Hepatocyte (in vitro differentiated cells): ENCODE measurements around the gene PHLDB1. TPM values are rescaled to one million over a fixed set of nuclear protein-coding genes. Genes with fewer than 3 reads are reported as not detected.
A peak's percentile ranks its signal among the peaks of the same experiment; 100 is the strongest.
"Not testable (repeated sequence)": the region's sequence is repeated elsewhere in the genome, so short reads cannot be mapped to it uniquely, and the experiment has no call there.

Experiments used
- DNase-seq: peaks from one replicate; pipeline ENCODE4 v3.0.0-alpha.2; 2016; ENCODE audit warnings: low spot score
- H2AFZ ChIP-seq: fragments of 200-600 bp; sonication (generic); 2 replicates; pipeline ENCODE4 v1.6.0; 2016; ENCODE audit warnings: antibody characterized with exemption, mild to moderate bottlenecking
- H3K27ac ChIP-seq: fragments of 200-600 bp; sonication (generic); 2 replicates; pipeline ENCODE4 v1.5.1; 2016; ENCODE audit warnings: mild to moderate bottlenecking
- H3K27me3 ChIP-seq: fragments of 200-600 bp; sonication (generic); 2 replicates; pipeline ENCODE4 v1.6.1; 2016
- H3K36me3 ChIP-seq: fragments of 200-600 bp; sonication (generic); replicated peaks from 2 replicates; pipeline ENCODE4 v1.5.1; 2016; ENCODE audit warnings: low read depth; ENCODE audit not compliant: insufficient read depth
- H3K4me1 ChIP-seq: fragments of 200-600 bp; sonication (generic); 2 replicates; pipeline ENCODE4 v1.5.1; 2016; ENCODE audit warnings: mild to moderate bottlenecking, moderate library complexity; ENCODE audit not compliant: insufficient read depth
- H3K4me2 ChIP-seq: fragments of 200-600 bp; sonication (generic); 2 replicates; pipeline ENCODE4 v1.6.0; 2016
- H3K4me3 ChIP-seq: fragments of 200-600 bp; sonication (generic); 2 replicates; pipeline ENCODE4 v1.5.1; 2016; ENCODE audit warnings: mild to moderate bottlenecking
- H3K79me2 ChIP-seq: fragments of 200-600 bp; sonication (generic); 2 replicates; pipeline ENCODE4 v1.6.0; 2017; ENCODE audit warnings: mild to moderate bottlenecking
- H3K9me2 ChIP-seq: fragments of 200-600 bp; sonication (generic); replicated peaks from 2 replicates; pipeline ENCODE4 v1.6.0; 2017; ENCODE audit warnings: mild to moderate bottlenecking; ENCODE audit not compliant: insufficient read depth
- H3K9me3 ChIP-seq: fragments of 200-600 bp; sonication (generic); 2 replicates; pipeline ENCODE4 v1.5.1; 2016; ENCODE audit warnings: low read depth, mild to moderate bottlenecking
- H4K20me1 ChIP-seq: fragments of 200-600 bp; sonication (generic); 2 replicates; pipeline ENCODE4 v1.6.0; 2016; ENCODE audit warnings: mild to moderate bottlenecking; ENCODE audit not compliant: insufficient read depth, poor library complexity, severe bottlenecking
- EZH2 ChIP-seq: fragments of 200-600 bp; sonication (generic); IDR thresholded peaks from 2 replicates; pipeline ENCODE4 v1.6.1; 2016; ENCODE audit warnings: antibody characterized with exemption, mild to moderate bottlenecking, borderline replicate concordance
- EZH2phosphoT487 ChIP-seq: fragments of 200-600 bp; sonication (generic); IDR thresholded peaks from one replicate; pipeline ENCODE4 v1.6.1; 2018; ENCODE audit warnings: antibody characterized with exemption, mild to moderate bottlenecking, low read depth, moderate library complexity; ENCODE audit not compliant: unreplicated experiment, severe bottlenecking
- WGBS: methylation state at CpG from one replicate; pipeline ENCODE4 v1.1.6; 2016; ENCODE audit warnings: low lambda C conversion rate; ENCODE audit errors: missing lambda C conversion rate; 5-methylcytosine and 5-hydroxymethylcytosine counted together
- polyA plus RNA-seq: library from polyadenylated mRNA; unstranded; fragments of >200 nt; fragmentation: Nextera tagmentation; extraction: Ambion mirVana; gene quantifications from 2 replicates; pipeline ENCODE4 v1.2.1, GENCODE V29; 2016
- total RNA-seq: library from RNA; depleted of rRNA; stranded (reverse); fragments of >200 nt; gene quantifications from 2 replicates; pipeline ENCODE4 v1.2.3, GENCODE V29; 2014
- TF ChIP-seq, protein P1 (sequence below): fragments of 200-600 bp; sonication (generic); IDR thresholded peaks from 2 replicates; pipeline ENCODE4 v1.5.1; 2016; ENCODE audit warnings: antibody characterized with exemption, mild to moderate bottlenecking; ENCODE audit not compliant: poor library complexity

Gene PHLDB1
- total and polyA plus RNA-seq, 2 experiments from 2014 or later: 51.8 to 71.1 TPM

- peaks cover 47% of the 10 kb centered on the region for H3K79me2 ChIP-seq
- TF ChIP-seq EZH2 (no peak), EZH2phosphoT487 (no peak)
- TF ChIP-seq, protein P1, sequence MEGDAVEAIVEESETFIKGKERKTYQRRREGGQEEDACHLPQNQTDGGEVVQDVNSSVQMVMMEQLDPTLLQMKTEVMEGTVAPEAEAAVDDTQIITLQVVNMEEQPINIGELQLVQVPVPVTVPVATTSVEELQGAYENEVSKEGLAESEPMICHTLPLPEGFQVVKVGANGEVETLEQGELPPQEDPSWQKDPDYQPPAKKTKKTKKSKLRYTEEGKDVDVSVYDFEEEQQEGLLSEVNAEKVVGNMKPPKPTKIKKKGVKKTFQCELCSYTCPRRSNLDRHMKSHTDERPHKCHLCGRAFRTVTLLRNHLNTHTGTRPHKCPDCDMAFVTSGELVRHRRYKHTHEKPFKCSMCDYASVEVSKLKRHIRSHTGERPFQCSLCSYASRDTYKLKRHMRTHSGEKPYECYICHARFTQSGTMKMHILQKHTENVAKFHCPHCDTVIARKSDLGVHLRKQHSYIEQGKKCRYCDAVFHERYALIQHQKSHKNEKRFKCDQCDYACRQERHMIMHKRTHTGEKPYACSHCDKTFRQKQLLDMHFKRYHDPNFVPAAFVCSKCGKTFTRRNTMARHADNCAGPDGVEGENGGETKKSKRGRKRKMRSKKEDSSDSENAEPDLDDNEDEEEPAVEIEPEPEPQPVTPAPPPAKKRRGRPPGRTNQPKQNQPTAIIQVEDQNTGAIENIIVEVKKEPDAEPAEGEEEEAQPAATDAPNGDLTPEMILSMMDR: no peak
These were observed 19.5 kb upstream of the PHLDB1 start for GRCh38 chr11:118587952-118588351.

DNA sequence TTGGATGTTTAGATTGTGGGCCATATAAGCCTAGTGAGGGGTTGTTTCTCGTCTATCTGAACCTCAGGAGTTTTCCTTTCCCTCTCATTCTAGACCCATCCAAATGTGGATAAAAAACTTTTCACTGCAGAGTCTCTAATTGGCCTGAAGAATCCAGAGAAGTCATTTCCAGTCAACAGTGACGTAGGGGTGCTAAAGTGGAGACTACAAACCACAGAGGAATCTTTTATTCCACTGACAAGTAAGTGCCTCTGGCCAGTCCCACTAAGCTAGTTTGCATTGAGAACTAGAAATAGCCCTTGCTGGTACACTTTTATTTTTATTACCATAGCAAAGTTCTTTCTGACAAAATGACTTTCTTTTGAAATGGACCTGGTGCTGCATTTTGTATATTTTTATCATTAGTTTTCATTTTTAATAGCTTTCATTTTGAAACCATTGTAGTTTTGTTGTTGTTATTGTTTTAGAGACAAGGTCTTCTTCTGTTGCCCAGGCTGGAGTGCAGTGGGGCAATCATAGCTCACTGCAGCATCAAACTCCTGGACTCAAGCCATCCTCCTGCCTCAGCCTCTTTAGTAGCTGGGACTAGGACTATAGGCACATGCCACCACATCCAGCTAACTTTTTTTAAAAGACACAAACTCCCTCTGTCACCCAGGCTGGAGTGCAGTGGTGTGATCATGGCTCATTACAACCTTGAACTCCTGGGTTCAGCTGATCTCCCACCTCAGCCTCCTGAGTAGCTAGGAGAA, 14.6 kb upstream of the PHLDB1 start:
- TF ChIP-seq EZH2phosphoT487: no peak
- TF ChIP-seq, protein P1: no peak
- TF ChIP-seq EZH2: no peak
- no peak for DNase-seq
- Histone ChIP-seq H3K36me3 (no peaks in the 10 kb centered on the region), H3K79me2 (peaks cover 22% of the 10 kb centered on the region), H3K4me2 (no peak overlapping the region), H3K4me1 (no peaks in the 10 kb centered on the region), H3K4me3 (no peak overlapping the region), H3K9me2 (no peaks in the 10 kb centered on the region), H4K20me1 (peaks cover 15% of the 10 kb centered on the region), H2AFZ (no peak overlapping the region), H3K27ac (no peak overlapping the region), H3K9me3 (no peaks in the 10 kb centered on the region), H3K27me3 (no peaks in the 10 kb centered on the region)
- 96% methylated on average over 2 of the region's 2 CpGs for WGBS

More at GRCh38 chr11:118587952-118588351, 19.5 kb upstream of the PHLDB1 start:
- Histone ChIP-seq H3K4me2 (no peak overlapping the region), H3K27ac (no peak overlapping the region), H3K9me2 (no peaks in the 10 kb centered on the region), H4K20me1 (peaks cover 28% of the 10 kb centered on the region), H3K27me3 (no peaks in the 10 kb centered on the region), H2AFZ (no peak overlapping the region), H3K4me1 (no peaks in the 10 kb centered on the region), H3K9me3 (no peaks in the 10 kb centered on the region), H3K36me3 (peaks cover 4% of the 10 kb centered on the region), H3K4me3 (no peak overlapping the region)
- WGBS: 100% methylated on average over 1 of the region's 1 CpG
- no peak for DNase-seq

- H2AFZ ChIP-seq, H4K20me1 ChIP-seq, H3K27me3 ChIP-seq, H3K9me3 ChIP-seq, H3K4me1 ChIP-seq, H3K4me2 ChIP-seq, H3K36me3 ChIP-seq, H3K9me2 ChIP-seq, H3K4me3 ChIP-seq, DNase-seq, H3K27ac ChIP-seq: not testable (repeated sequence)
- H3K79me2 ChIP-seq: peaks cover 22% of the 10 kb centered on the region
- 63% methylated on average over 5 of the region's 5 CpGs for WGBS
- TF ChIP-seq, protein P1: peak; percentile 54
These were observed 12.4 kb upstream of the PHLDB1 start for GRCh38 chr11:118594984-118595383.
